GM21367 (cell line): ENCODE measurements around the gene SLC22A2.

Experiments
- ATAC-seq: cut with Tn5 transposase; IDR thresholded peaks from one replicate; pipeline ENCODE4 v1.9.1; 2021; ENCODE audit not compliant: unreplicated experiment

The SLC22A2 gene

DNA sequence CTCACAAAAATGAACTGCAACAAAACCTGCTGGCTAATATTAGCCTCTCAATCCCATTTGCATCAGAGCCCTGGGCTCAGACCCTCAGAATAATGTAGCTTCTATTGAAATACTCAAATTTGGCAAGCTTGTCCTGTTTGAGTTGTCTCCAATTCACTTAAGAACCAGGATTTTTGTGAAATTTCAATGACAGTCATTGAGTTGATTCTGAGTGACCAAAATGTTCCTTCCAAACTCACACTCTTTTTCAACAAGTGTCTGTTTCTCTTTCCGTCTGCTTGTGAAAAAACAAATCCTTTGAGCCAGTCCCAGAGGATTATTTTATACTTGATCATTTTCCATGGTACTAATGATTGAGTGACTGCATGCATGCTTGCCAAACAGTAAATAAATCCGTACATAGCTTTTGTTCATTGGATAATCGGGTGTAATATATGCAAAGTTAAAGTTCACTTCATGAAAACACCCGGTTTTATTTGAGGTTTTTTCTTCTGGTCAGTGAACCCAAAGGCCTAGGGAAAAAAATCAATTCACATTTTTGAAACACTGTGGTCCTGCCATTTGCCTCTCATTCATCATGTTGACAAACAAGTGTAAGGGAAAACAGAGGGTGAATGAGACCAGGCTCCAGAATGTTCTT, 16.4 kb upstream of the SLC22A2 start:
- no peak for ATAC-seq

DNA sequence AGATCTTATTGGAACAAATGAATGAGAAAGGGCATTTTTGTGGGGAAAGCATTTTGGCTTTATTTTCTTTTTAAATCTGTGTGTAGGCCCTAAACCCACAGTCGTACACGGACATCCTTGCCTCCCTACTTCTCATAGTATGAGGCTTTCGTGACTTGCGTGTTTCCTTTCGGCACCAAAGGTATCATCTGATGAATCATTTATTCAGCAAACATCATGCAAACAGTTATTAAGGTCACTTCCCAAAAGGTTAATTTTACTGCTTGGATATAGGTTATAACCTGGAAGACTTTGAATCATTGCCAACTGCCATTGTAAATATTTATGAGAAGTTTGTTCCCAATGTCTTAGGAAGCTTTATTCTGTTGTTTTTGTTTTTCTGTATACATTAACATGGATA, 15.1 kb upstream of the SLC22A2 start:
- no peak for ATAC-seq

DNA sequence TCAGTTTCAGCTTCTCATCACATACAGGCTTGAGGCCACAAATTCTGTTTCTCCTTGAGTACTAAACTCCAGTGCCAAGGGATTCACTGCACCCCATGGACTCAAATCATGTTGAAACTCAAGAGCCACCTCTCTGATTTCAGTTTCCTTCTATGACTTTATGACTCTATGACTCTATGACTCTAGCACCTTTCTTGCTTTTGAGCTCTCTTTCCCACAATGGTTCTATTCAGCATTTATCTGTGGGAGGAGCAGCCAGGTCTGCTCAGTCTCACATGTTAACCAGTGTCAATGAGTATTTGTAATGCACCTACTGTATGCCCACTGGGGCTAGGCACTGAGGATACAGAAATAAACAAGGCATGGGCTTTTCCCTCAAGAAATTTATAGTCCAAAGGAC, 14.6 kb upstream of the SLC22A2 start:
- no peak for ATAC-seq

DNA sequence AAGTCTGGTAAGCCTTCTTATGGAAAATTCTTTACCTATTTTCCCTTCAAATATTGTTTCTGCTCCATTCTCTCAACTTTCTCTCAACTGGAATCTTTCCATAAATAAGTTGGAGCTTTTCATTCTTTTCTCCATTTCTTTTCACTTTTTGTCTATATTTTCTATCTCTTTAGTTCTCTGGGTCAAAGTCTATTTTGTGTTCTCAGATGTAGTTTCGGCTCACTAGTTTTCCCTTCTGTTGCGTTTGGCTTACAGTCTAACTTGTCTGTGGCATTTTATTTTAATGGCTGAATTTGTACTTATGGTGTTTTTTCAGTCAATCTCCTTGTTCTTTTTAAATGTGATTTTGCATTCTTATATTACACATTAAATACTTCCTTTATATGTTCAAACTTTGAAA, 14.1 kb upstream of the SLC22A2 start:
- ATAC-seq = no peak

DNA sequence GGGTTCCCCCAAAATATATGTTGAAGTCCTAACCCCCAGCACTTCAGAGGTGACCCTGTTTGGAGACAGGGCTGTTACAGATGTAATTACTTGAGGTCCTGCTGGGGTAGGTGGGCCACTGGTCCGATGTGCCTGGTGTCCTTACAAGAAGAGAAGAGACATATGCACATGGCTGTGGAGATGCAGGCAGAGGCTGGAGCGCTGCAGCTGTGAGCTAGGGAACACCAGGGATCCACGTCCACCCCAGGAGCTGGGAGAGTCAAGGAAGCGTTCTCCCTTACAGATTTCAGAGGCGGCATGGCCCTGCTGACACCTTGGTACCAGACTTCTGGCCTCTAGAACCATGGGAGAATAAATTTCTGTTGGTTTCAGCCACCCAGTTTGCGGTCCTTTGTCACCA, 11.7 kb upstream of the SLC22A2 start:
- ATAC-seq = no peak

DNA sequence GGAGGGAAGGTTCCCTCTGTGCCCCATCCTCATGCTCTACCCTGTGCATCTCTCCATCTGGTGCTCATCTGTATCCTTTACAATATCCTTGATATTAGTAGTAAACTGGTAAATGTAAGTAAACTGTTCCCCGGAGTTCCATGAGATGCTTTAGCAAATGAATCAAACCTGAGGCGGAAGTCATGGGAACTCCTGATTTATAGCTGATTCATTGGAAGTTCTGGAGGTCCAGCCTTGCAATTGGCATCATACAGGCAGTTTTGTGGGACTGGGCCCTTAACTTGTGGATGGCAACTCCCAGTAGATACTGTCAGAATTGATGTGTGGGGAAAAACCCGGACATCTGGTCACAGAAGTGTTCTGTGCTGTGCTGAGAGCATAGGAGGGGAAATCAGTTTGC, 11.2 kb upstream of the SLC22A2 start:
- ATAC-seq = no peak

DNA sequence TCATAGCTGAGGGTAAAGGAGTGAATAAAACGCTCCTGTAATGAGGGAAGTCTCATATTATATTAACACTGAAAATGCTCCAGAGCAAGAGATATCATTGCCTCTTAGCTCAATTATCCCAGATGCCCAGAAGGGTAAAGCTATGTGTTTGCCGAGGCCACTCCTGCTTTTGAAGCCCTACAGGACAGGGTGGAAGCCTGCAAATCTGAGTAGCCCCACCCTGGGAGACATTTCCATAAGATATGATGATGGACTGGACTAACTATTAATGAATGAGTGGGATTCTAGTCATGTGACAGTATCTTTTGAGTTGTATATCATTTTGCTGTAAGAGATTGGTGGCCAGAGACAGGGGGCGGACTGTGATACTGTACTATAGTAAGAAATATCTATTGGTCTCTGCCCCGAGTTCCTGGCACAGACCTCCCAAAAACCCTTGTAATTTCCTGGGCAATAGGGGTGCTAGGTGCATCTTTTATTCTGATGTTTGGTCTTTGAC, 10.5 kb upstream of the SLC22A2 start:
- ATAC-seq = no peak

DNA sequence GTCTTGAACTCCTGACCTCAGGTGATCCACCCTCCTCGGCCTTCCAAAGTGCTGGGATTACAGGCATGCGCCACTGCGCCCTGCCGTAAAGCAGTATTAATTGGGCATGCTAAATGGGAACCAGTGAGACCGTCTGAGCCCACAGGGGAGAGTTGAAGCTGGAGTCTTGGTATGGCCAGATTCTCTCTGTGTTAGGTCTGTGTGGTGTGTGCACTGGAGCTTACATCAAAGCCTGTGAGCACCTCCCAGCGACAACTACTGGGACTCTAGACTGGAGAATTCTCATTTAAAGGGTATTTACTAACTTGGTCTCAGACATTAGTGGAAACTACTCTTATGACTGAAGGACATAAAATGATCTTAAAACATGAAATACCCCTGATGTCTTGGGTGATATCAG, 8.5 kb upstream of the SLC22A2 start:
- no peak for ATAC-seq

DNA sequence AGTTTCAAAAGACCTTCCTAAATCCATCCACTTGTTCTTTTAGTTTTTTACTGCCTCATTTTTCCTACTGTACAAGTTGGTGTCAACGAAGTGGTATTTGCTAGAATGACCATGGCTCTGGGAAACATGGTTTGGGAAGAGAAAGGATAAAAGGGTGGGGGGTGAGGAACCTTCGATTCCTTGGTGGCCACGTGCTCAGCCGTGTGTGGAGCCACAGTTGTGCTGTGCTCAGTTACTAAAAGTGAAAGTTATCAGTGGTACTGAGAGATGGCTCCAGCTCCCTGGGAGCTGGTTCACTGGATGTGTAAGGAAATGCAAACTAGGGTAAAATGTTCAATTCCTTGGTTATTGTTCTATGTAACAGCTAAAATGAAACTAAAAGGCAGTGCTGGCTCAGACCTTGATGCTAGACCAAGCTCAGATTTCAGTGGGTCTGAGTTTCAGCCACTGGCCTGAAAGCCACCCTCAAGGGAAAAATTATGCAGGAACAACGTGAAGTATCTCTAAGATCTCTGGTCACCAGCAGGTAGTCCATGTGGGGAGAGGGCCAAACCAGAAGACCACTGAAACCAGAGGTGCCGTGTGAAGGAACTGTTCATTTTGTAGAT, 7.4 kb upstream of the SLC22A2 start:
- peak; percentile 64 for ATAC-seq

DNA sequence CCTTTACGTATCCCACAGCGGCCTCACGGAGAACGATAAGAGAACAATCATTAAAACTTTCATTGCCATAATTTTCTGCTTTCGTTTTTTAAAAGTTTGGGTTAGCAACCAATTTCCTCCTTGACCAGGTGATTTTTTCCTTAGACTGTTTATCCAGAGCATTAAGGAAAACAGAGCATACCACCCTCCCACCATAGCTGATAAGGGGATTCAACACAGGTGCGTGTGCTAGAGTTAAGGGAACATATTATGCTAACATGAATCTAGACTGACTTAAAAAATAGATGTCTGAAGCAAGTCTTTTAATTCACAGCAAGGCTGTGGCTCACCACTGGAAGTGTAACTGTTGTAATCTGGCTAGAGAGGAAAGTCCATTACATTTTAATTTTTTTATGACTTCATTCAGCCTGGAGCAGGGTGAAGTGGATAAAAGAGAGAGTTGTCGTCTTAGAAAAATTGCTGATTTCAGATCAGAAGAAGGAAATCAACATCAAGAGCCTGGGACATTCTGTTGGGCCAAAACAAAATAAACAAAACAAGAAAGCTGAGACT, 5.5 kb upstream of the SLC22A2 start:
- ATAC-seq = no peak

DNA sequence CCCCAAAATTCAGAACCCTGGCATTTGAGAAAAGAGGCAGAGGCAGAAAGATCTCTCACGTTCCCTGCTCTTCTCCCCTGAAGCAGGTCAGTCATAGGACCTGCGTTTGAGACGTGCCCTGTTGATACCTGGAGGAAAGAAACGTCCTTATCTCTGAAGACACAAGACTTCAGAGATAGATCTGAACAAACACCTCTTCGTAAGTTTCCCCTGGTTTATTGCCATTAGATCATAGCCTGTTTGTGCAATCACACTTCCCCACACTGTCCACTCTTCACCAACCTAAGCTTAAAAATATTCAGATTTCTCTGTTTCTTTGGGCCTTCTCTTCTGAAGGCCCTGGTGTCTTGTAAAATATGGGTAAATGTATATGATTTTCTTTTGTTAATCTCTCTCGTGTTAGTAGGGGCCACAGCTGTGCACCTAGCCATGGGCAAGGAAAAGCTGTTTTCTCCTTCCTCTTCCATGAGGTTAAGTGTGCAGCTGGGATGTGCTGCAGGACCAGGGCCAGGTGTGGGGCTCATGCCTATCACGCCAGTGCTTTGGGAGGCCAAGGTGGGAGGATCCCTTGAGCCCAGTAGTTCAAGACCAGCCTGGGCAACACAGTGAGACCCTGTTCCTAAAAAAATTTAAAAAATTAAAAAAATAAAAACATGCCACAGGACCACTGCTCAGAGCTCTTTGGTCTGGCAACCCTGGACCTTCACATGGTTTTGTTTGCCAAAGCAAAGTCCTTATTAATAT, 4.7 kb upstream of the SLC22A2 start:
- no peak for ATAC-seq

DNA sequence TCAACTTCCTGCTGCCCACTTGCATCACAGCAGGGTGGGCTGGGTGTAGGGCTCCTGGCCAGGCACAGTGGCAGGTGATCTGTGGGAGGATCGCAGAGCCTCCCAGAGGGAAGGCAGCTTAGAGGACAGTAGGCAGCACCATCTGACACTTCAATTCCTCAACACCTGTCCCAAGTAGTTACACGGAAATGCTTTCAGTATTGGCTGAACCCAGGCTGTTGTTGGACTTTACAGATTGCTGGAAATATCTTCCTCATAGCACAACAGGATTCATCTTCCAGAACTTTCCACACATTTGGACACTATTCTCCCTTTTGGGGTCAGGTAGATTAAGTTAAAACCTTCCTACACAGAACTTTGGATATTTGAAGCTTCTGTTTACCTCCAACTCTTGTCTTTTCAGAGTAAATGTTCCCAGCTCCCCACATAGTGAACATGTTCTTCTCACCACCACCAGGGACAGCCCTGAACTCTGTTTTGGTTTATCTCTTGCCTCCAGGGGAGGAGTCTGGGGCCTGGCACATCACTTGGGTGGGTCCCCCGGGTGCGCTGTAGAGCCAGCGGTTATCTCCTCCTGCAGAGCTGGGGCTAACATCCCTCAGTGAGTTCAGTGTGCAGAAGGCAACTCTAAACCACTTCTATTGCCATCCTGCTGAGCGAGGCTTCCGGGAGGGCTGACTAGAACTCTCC, 3.5 kb upstream of the SLC22A2 start:
- no peak for ATAC-seq

DNA sequence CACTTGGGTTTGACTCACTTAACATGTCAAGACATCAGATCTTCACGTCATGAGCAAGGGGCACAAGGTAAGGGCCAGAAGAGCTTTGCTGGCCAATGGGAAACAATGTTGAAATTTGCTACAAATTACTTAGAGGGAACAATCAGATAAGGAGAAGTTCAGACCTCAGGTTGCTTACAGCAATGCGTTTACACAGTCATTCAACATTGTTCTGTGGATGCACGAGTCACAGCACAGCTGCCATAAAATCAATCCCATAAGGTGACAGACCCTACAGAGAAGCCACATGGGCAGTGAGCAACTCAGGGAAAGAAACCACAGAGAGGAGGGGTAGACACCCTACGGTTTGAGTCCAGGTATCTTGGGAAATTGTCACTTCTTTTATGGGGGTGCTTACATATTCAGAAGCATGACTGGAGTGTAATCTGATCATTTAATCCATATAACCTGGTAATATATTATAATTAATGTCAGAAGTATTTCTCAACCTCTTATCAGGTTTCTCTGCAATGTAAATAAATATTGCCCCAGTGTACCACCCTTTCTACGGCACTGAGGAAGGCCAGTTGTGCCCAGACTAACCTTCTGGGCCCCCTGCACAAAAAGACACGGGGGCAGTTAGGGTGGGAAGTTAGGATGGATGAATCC, 2.3 kb upstream of the SLC22A2 start:
- ATAC-seq = no peak

DNA sequence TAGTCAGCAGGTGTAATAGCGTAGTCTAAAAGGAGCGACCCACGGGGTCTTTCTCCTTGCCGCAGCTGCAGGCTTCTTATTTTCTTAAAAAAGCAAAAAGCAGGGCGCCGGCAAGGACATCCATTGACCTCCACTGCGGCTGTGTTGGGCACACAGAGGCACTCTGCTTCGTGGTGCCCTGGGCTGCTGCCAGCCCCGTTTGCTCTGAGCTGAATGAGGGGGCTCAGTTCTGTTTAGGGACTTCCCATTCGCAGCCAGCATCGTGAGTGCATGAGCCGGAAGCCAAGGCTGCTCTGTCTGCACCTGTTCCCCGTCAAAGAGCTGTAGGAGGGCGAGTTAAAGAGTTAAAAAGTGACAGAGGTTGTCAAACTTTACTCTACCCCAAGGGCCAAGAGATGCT, 1.7 kb upstream of the SLC22A2 start:
- ATAC-seq = no peak

DNA sequence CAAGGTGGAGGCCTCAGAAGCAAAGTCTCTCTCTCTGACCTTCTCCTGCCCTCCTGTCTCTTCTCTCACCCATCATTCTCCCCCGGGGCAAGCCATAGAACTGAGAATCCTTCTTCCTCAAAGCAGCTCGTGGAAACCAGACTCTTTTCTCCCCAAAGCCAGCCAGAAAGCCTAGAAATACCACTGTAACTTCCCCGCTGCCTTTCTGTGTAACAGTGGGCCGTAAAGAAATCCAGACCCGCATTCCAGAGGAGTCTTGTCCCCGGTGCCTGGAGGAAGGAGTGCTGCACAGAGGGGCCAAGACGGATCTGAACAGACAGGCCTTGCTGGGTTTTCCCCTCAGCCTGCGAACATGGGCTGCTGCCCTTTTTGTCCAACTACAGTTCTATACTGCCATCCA, 977 bp upstream of the SLC22A2 start:
- no peak for ATAC-seq

DNA sequence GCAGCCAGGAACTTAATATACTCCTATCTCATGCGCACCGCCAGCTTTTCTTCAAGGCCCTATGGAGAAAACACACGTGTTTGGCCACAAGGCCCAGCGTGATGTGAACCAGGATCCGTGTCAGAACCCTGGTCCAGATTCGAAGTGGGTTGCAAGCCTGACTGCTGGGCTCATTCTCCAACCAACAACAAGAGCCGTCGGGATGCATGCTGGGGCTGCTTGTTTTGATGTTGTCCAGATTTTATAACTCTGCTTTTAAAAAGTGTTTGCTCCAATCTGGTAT, 463 bp upstream of the SLC22A2 start:
- no peak for ATAC-seq

DNA sequence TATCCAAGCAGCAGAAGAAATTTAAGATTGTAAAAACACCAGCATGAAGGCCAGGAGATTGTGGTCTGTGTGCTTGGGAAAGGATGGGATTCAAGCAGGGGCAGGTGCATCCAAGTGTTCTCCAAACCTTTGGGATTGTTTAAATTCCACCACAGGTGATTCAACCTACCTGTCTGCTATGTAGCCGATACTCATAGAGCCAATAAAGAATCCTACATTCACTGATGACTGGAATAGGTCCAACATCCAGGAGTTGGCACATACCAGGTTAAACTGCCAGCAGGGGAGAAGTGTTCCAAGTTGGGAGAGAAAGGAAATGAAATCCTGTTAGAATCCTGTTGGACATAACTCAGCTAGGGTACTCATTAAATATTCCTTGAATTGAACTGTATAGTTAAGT, 2.2 kb downstream of the SLC22A2 start:
- ATAC-seq = no peak

DNA sequence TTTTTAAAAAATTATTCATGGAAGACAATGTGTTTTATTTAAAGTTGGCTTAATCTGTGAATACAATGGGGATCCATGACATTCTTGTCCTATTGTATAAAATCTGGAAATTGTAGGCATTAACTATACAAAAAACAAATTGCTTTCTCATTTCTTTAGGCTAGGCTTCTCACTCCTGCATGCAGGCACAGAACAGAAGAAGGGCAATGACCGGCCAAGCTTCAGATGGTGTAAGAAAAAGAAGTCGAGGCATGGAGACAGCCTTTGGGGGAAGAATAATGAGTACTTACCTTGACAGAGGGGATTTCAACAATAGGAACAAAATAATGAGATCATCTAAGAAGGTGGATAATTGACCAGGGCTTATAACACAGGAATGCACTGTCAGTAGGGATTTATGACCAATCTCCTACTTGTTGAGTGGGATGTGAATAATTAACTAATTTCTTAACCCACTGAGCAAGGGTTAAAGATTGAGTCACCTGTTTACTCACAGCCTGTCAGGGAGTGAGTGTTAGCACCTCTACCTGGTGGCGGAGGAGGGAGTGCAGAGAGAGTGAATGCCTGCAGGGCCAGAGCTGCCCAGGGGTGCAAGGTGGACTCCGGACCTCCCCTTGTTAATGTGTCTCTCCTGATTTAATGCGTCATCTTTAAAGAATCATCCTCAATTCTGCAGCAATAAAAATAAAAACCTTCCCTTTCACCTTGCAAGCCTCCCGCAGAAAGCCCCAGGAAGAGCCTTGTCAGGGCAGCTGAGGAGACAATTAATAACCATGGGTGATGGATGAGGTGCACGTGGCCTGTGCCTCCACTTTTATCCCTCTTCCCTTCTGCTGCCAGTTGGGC, 3.9 kb downstream of the SLC22A2 start:
- ATAC-seq = no peak

DNA sequence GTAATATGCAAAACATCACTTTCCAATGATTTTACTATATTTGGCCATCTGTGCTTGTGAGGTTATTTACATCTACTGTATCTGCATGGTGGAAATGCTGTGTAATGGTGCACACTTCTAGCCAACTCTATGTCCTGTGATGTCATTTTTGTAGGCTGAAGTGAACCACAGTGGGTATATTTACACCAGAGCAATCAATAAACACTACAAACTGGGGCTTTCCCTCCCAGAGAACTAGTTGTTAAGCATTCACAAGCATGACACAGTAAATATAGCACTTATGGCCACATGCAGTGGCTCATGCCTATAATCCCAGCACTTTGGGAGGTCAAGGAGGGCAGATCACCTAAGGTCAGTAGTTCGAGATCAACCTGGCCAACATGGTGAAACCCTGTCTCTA, 4.9 kb downstream of the SLC22A2 start:
- ATAC-seq = no peak

DNA sequence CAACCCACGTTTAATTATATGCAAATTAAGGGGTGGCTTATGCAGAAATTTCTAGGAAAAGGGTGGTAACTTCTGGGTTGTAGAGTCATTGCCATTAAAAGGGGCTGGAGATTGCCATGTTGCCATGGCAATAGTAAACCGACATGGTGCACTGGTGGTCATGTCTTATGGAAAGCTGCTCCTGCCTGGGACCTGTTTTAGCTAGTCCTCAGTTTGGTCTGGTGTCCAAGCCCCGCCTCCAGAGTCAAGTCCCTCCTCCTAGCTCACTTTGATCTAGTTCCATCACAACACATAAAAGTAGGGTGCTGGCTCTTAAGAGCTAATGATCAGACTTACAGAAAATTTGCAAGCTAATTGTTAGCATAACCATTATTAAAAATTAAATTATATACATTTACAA, 5.3 kb downstream of the SLC22A2 start:
- ATAC-seq = no peak
